GM12875 (cell line): ENCODE measurements around the gene EBF4.

Source experiments
- H3K4me3 ChIP-seq: one replicate; pipeline ENCODE4 v1.5.1; 2011; ENCODE audit warnings: low read depth, low read length, control low read depth
- TF ChIP-seq, protein P1 (sequence below): IDR thresholded peaks from 2 replicates; pipeline ENCODE4 v1.5.1; 2011; ENCODE audit warnings: low read depth, mild to moderate bottlenecking, control low read depth, inconsistent platforms, low read length, moderate library complexity, borderline replicate concordance; ENCODE audit not compliant: insufficient read depth

The EBF4 gene

DNA sequence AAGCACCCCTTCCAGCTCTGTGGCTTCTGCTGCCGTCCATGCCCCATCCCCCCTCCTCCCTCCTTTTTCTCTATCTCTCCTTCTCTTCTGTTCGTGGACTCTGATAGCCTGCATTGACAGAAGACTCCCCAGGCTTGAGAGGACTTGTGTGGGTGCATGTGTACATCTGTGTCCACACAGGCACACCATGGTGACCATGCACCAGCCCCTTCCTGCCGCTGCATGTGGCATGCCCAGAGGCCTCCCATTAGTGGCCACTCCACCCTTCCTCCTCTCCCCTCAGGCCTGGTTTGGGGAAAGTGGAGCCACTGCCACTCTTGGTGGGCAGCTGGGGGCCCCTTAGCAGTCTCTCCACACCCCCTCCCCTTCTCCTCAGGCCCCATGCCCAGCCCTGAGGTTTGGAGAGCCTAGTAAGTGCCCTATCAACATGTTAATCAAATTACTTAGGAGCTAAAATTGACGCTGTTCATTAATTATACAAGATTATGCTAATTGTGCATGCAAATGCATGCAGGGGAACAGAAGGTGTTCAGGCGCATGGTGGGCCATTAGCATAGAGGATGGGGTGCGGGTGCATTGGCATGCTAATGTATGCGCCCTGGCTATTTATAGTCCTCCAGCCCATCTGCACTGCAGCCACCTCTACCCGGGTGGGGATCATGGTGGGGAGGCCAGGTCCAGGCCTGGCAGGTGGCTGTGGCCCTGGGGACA lies 45.9 kb downstream of the EBF4 start:
- TF ChIP-seq, protein P1, sequence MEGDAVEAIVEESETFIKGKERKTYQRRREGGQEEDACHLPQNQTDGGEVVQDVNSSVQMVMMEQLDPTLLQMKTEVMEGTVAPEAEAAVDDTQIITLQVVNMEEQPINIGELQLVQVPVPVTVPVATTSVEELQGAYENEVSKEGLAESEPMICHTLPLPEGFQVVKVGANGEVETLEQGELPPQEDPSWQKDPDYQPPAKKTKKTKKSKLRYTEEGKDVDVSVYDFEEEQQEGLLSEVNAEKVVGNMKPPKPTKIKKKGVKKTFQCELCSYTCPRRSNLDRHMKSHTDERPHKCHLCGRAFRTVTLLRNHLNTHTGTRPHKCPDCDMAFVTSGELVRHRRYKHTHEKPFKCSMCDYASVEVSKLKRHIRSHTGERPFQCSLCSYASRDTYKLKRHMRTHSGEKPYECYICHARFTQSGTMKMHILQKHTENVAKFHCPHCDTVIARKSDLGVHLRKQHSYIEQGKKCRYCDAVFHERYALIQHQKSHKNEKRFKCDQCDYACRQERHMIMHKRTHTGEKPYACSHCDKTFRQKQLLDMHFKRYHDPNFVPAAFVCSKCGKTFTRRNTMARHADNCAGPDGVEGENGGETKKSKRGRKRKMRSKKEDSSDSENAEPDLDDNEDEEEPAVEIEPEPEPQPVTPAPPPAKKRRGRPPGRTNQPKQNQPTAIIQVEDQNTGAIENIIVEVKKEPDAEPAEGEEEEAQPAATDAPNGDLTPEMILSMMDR, result no peak

DNA sequence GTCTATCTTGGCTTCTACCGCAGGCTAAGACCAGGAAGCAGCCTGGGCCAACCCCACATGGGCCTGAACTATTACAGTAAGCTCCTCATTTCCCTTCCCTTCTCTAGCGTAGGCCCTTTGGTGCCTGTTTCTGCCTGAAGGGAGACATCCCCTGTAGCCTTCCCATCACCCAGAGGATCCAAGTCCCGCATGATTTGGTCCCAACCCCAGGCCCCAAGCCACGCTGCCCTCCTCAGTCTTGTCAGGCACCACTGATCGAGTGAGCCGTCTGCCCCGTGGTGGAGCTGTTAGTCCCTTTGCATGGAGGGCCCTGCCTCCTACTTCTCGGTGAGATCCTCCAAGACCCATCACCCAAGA lies 46.4 kb downstream of the EBF4 start:
- TF ChIP-seq, protein P1, result no peak
- no peak overlapping the region for H3K4me3 ChIP-seq

More for the DNA sequence above, 45.9 kb downstream of the EBF4 start:
- no peak overlapping the region for H3K4me3 ChIP-seq

DNA sequence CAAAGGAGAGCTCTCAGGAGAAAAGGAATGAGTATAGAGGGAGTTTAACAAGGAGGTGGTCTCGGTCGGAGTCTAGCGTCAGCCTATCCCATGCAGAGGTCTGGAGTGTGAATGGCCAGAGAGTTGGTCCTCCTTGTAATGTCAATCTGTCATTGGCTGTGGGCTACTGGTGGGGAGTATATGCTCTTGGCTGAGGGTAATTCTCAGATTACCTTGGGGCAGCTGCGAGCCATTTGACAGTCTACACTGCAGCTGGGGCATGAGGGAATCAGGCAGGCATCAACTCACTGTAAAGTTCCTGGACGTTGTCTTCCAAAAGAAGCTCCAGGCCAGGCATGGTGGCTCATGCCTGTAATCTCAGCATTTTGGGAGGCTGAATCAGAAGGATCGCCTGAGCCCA lies 48.1 kb downstream of the EBF4 start:
- TF ChIP-seq, protein P1, result no peak
- H3K4me3 ChIP-seq, result no peak overlapping the region

DNA sequence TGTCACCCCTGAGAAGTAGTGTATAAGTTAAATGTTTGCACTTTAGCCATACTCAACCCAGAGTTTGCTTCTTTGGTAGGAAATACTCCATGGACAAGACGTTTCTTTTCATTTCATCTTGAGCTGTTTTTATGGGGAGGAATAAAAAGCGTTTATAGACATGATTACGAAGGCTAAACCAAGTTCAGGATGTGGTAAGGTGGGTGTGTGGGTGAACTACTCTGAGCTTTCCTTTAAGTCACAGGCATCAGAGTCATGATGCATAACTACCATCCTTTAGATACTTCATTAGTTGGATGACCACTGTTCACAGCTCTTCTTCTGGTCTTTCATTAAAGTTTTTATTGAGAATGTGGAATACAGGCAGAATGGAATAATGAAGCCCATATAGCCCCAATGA lies 48.9 kb downstream of the EBF4 start:
- TF ChIP-seq, protein P1, result no peak
- no peak overlapping the region for H3K4me3 ChIP-seq

DNA sequence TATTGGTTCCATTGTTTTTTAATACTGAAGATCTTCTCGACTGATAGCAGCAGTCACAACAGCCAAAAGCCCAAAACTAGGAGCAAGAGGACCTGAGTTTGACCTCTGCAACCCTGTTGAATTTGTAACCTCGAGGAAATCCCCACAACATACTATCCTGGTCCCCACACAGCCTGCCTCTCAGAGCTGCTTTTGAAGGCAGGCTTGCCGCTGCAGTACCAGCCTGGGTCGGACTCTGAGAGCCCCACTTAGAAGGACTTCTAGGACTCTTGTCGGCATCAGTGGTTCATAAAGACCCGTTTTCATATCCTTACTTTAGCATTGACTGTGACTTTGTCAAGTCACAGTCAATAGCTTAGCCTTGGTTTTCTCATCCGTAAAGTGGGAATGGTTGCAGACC lies 49.3 kb downstream of the EBF4 start:
- TF ChIP-seq, protein P1, result no peak
- no peak overlapping the region for H3K4me3 ChIP-seq

DNA sequence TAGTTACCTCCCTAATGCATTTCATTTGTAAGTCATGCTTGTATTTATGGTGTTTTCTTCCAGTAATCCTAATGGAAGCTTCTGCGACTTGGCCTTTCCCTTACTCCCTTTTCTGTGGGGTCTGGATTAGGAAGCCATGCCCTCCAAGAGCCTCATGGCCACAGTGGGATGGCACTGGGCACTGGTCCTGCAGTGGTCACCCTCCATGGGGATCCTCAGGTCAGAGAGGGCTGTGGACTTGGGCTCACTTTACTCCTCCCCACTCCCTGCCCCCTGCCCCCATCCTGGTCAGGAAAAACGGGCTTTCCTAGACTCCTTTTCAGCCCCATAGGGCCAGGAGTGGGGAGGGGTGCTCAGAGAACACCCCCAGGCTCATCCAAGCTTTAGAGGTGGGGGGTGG lies 49.9 kb downstream of the EBF4 start:
- H3K4me3 ChIP-seq, result no peak overlapping the region
- TF ChIP-seq, protein P1, result no peak

DNA sequence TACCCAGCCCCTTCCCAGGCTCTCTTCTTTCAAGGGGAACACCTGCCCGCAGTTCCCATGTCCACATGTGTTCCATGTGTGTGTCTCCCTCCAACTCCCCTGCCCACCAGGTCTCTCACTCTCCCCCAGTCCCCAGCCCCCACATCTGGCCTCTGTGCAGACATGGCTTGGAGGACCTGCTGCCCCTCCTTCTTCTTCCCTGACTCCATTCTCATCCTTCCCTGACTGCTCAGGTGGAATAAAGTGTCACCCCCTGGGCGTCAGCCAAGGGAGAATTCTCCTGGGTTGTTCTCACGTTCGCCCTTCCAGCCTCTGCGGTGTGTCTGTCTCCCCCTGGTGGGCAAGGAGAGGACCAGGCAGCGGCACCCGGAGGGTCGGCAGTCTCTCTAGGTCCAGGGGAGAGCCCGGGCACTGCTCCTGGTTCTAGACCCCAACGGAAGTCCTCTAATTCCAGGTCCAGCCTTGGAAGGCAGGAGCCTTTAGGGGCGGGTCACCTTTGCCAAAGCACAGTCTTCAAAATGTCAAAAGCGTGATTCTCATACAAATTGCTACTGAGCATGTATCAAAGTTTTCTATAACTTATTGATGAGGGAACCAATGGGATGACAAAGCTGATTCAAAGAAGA lies 50.5 kb downstream of the EBF4 start:
- H3K4me3 ChIP-seq, result no peak overlapping the region
- TF ChIP-seq, protein P1, result peak; percentile 97
